Activated CD4-positive, alpha-beta T cell treated with anti-CD3 and anti-CD28 coated beads for 36 hours (primary cell): ENCODE results near the gene HIBADH. TPM values are rescaled to one million over a fixed set of nuclear protein-coding genes. Genes with fewer than 3 reads are reported as not detected.
"Not testable (repeated sequence)": the region's sequence is repeated elsewhere in the genome, so short reads cannot be mapped to it uniquely, and the experiment has no call there.

ENCODE experiments used
- ATAC-seq: fragments of 200-7000 bp; cut with Tn5 transposase; one replicate; pipeline ENCODE4 v1.10.0; 2021; ENCODE audit warnings: mild to moderate bottlenecking, moderate library complexity
- CTCF ChIA-PET: fragments of 350-600 bp; sonication (Branson Sonifier 250); formaldehyde crosslinking; loops from one replicate; lab custom pipeline; 2021; ENCODE audit warnings: antibody characterized with exemption; lab: Charles Lee
- POLR2A ChIA-PET: fragments of 350-600 bp; sonication (Branson Sonifier 250); formaldehyde crosslinking; loops from one replicate; lab custom pipeline; 2021; ENCODE audit warnings: antibody characterized with exemption, inconsistent platforms; lab: Charles Lee
- DNase-seq: peaks from one replicate; pipeline ENCODE4 v3.0.0-alpha.2; 2020
- H3K27ac Mint-ChIP-seq: one replicate; pipeline ENCODE4 v1.8.0; 2021; ENCODE audit warnings: mixed read lengths
- H3K27me3 Mint-ChIP-seq: one replicate; pipeline ENCODE4 v1.8.0; 2021; ENCODE audit warnings: mixed read lengths
- H3K36me3 Mint-ChIP-seq: one replicate; pipeline ENCODE4 v1.8.0; 2021; ENCODE audit warnings: low read depth, mixed read lengths
- H3K4me1 Mint-ChIP-seq: one replicate; pipeline ENCODE4 v1.8.0; 2021; ENCODE audit warnings: mixed read lengths
- H3K4me3 Mint-ChIP-seq: one replicate; pipeline ENCODE4 v1.8.0; 2021; ENCODE audit warnings: mild to moderate bottlenecking, moderate library complexity, mixed read lengths
- H3K9me3 Mint-ChIP-seq: one replicate; pipeline ENCODE4 v1.8.0; 2021; ENCODE audit warnings: low read depth, mixed read lengths
- intact Hi-C, 2 experiments: fragments of 100-400 bp; cut with DNase I in 1 of 2; cut with micrococcal nuclease in 1 of 2; formaldehyde crosslinking; loops; one replicate each; pipeline versions ENCODE4 v1.14.2 to v1.15.1; 2022 to 2024; cut with DNase I, micrococcal nuclease
- total RNA-seq, 2 experiments: library from RNA; stranded (reverse); gene quantifications; one replicate each; pipeline ENCODE4 v1.2.3, GENCODE V29; 2021

The HIBADH gene
- total RNA-seq, 2 experiments from 2014 or later = 20.3 to 20.5 TPM

DNA sequence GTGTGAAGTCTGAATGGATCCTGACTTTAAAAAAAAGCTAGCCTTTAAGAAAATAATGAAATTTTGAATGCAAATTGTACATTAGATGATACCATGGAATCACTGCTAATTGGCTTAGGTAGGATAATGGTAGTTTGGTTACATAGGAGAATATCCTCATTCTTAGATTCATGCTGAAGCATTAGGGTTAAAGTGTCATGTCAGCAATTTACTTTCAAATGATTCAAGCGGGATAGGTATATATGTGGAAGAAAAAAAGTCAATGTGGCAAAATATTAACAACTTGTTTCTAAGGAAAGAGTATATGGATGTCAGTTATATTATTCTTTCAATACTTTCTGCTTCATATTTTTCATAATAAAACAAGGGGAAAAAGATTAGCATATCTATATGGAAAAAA is 7.5 kb downstream of the HIBADH start:
- Mint-ChIP-seq H3K9me3 (no peaks in the 10 kb centered on the region), H3K27me3 (no peaks in the 10 kb centered on the region), H3K4me1 (no peaks in the 10 kb centered on the region), H3K36me3 (peaks cover 9% of the 10 kb centered on the region), H3K4me3 (no peak overlapping the region), H3K27ac (no peak overlapping the region)
- POLR2A ChIA-PET = no interaction called here
- no peak for DNase-seq
- no peak for ATAC-seq
- CTCF ChIA-PET = interaction anchor here (0.7 kb wide), 1 partner anchor 459 kb away, joined by 3 read pairs; no protein-coding TSS in a partner anchor
- intact Hi-C loops = no loop called here

DNA sequence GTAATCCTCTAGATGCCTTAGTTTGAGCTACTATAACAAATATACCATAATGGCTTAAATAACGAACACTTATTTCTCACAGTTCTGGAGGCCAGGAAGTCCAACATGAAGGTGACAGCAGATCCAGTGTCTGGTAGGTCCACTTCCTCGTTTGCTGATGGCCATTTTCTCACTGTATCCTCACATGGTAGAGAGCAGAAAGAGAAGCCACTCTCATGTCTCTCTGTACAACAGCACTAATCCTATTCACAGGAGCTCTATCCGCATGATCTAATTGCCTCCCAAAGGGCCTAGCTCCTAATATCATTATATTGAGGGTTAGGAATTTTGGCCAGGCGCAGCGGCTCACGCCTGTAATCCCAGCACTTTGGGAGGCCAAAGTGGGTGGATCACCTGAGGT is 10.2 kb downstream of the HIBADH start:
- ATAC-seq (no peak), DNase-seq (no peak)
- Mint-ChIP-seq H3K27me3 (no peaks in the 10 kb centered on the region), H3K4me1 (no peaks in the 10 kb centered on the region), H3K27ac (no peak overlapping the region), H3K4me3 (no peak overlapping the region), H3K36me3 (peaks cover 12% of the 10 kb centered on the region), H3K9me3 (no peaks in the 10 kb centered on the region)
- ChIA-PET POLR2A (no interaction called here), CTCF (no interaction called here)
- intact Hi-C loops = no loop called here

DNA sequence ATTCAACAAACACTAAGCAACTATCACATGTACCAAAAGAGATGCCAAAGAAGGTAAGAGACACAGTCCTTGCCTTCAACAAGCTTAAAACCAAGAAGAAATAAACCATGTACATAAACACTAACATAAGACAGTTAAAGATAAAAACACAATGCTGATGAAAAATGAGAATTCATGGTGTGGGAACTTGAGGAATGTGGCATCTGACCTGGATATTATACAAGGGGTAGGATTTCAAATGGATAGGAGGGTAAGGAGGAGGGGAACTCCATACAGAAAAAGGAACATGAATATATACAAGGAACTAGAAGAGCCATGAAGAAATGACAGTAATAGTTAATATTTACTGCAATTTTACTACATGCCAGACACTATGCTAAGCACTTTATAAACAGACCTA is 11.0 kb downstream of the HIBADH start:
- CTCF ChIA-PET = interaction anchor here (0.6 kb wide), 1 partner anchor 269 kb away, joined by 5 read pairs; no protein-coding TSS in a partner anchor
- H3K27ac Mint-ChIP-seq = no peak overlapping the region
- POLR2A ChIA-PET = no interaction called here
- H3K27me3 Mint-ChIP-seq = no peaks in the 10 kb centered on the region
- ATAC-seq (no peak), DNase-seq (no peak)
- H3K36me3 Mint-ChIP-seq = peaks cover 17% of the 10 kb centered on the region
- intact Hi-C loops = no loop called here
- H3K4me3 Mint-ChIP-seq = no peak overlapping the region
- no peaks in the 10 kb centered on the region for H3K4me1 Mint-ChIP-seq
- H3K9me3 Mint-ChIP-seq = no peaks in the 10 kb centered on the region

DNA sequence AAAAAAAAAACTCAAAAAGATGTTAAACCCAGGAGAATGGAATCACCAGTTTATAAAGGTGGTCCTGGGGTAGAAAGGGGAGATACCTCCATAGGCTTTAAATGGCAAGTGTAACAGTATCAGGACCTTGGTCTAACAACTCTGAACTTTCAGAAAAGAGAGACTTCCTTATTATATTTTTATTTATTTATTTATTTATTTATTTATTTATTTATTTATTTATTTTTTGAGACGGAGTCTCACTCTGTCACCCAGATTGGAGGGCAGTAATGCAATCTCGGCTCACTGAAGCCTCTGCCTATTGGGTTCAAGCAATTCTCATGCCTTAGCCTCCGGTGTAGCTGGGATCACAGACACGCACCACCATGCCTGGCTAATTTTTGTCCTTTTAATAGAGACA is 12.4 kb downstream of the HIBADH start:
- DNase-seq (no peak), ATAC-seq (no peak)
- no peak overlapping the region for H3K27ac Mint-ChIP-seq
- ChIA-PET CTCF (interaction anchor here (1.0 kb wide), 1 partner anchor 1804 kb away, joined by 3 read pairs; no protein-coding TSS in a partner anchor), POLR2A (no interaction called here)
- no peaks in the 10 kb centered on the region for H3K9me3 Mint-ChIP-seq
- H3K4me3 Mint-ChIP-seq = no peak overlapping the region
- intact Hi-C loops = no loop called here
- peaks cover 2% of the 10 kb centered on the region for H3K4me1 Mint-ChIP-seq
- no peaks in the 10 kb centered on the region for H3K27me3 Mint-ChIP-seq
- peaks cover 18% of the 10 kb centered on the region for H3K36me3 Mint-ChIP-seq

DNA sequence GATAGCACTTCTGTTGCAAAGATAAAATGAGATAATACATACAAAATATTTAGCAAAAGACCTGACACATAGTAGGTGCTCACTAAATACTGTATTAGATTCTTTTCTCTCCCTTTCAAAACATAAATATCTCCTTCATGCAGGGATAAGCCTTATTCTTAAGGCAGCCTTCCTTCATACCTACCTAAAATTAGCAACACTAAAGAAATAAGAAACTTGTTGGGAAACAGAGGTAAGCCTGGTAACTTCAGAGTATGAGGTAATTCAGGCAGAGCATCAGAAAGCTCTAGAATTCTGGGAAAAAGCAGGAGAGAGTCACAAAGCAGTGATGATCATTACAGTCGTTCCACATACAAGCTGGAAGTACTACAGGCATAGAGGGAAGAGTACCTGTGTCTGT is 15.2 kb downstream of the HIBADH start:
- CTCF ChIA-PET = no interaction called here
- H3K4me1 Mint-ChIP-seq = peaks cover 2% of the 10 kb centered on the region
- POLR2A ChIA-PET = no interaction called here
- H3K36me3 Mint-ChIP-seq = peaks cover 15% of the 10 kb centered on the region
- DNase-seq (no peak), ATAC-seq (no peak)
- no peak overlapping the region for H3K4me3 Mint-ChIP-seq
- no peaks in the 10 kb centered on the region for H3K27me3 Mint-ChIP-seq
- intact Hi-C loops = no loop called here
- H3K27ac Mint-ChIP-seq = no peak overlapping the region
- no peaks in the 10 kb centered on the region for H3K9me3 Mint-ChIP-seq

DNA sequence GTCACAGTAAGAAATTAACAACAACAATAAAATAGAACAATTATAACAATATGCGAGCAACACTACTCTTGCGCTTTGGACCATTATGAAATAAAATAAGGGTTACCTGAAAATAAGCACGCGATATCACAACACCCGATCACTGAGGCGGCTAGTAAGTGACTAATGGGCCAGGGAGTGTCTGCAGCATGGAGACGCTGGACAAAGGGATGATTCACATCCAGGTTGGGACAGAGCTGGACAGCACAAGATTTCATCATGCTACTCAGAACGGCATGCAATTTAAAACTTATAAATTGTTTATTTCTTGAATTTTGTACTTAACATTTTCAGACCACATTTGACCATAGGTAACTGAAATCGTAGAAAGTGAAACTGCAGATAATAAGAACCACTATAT is 15.6 kb downstream of the HIBADH start:
- ChIA-PET POLR2A (no interaction called here), CTCF (no interaction called here)
- no peak overlapping the region for H3K4me3 Mint-ChIP-seq
- DNase-seq (no peak), ATAC-seq (no peak)
- no peaks in the 10 kb centered on the region for H3K9me3 Mint-ChIP-seq
- no peaks in the 10 kb centered on the region for H3K27me3 Mint-ChIP-seq
- intact Hi-C loops = no loop called here
- H3K27ac Mint-ChIP-seq = no peak overlapping the region
- peaks cover 2% of the 10 kb centered on the region for H3K4me1 Mint-ChIP-seq
- peaks cover 15% of the 10 kb centered on the region for H3K36me3 Mint-ChIP-seq

DNA sequence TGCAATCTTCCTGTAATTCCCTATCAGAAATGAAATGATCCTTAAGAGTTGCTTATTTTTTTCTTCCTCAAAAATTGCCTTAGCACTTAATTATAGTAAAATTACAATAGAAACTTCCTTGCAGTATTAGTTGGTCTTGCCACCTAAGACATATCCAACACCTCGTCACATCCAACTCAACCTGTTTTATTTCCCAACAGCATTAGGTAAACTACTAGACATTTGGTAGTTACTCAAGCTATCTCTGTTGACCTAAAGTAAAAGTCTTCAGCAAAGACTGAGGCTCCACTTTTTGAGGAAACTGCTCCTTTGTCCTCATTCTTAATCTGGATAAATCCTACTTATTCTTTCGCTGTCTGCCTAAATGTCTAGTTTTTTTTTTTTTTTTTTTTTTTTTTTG is 20.4 kb downstream of the HIBADH start:
- Mint-ChIP-seq H3K27ac (no peak overlapping the region), H3K36me3 (peaks cover 16% of the 10 kb centered on the region), H3K4me3 (no peak overlapping the region), H3K27me3 (no peaks in the 10 kb centered on the region), H3K9me3 (no peaks in the 10 kb centered on the region), H3K4me1 (peaks cover 4% of the 10 kb centered on the region)
- POLR2A ChIA-PET = no interaction called here
- intact Hi-C loops = no loop called here
- DNase-seq = no peak
- CTCF ChIA-PET = no interaction called here
- no peak for ATAC-seq

DNA sequence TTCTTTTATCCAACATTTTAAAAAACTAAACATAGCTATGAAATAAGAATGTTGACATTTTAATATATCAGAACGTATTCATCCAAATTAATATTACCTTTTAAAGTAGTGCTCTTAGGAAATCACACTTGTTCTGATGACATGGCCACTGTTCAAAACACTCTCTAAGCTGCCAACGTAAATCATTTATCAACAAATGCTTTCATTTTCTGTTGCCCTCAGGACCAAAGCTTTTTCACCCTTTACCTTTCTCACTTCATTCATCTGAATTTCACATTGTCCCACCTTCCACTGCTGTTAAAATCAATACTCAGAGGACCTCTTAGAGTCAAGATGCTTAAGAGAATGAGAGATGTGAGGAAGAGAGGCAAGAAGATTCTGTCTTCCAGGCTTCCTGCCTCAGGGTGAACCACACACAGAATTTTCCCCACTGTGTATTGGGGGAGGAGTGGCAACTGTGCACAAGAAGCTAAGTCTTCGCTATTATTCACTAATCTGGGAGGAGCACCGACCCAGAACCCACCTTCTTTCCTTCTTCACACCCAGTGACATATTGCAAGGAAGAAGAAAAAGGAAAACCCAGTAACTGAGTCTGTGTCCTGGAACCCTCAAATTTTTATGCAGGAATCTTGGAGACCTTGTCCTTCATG is 21.0 kb downstream of the HIBADH start:
- H3K27ac Mint-ChIP-seq = no peak overlapping the region
- no peaks in the 10 kb centered on the region for H3K9me3 Mint-ChIP-seq
- H3K4me1 Mint-ChIP-seq = peaks cover 5% of the 10 kb centered on the region
- no peaks in the 10 kb centered on the region for H3K27me3 Mint-ChIP-seq
- peaks cover 13% of the 10 kb centered on the region for H3K36me3 Mint-ChIP-seq
- ChIA-PET POLR2A (no interaction called here), CTCF (no interaction called here)
- intact Hi-C loops = no loop called here
- ATAC-seq (no peak), DNase-seq (no peak)
- H3K4me3 Mint-ChIP-seq = no peak overlapping the region

DNA sequence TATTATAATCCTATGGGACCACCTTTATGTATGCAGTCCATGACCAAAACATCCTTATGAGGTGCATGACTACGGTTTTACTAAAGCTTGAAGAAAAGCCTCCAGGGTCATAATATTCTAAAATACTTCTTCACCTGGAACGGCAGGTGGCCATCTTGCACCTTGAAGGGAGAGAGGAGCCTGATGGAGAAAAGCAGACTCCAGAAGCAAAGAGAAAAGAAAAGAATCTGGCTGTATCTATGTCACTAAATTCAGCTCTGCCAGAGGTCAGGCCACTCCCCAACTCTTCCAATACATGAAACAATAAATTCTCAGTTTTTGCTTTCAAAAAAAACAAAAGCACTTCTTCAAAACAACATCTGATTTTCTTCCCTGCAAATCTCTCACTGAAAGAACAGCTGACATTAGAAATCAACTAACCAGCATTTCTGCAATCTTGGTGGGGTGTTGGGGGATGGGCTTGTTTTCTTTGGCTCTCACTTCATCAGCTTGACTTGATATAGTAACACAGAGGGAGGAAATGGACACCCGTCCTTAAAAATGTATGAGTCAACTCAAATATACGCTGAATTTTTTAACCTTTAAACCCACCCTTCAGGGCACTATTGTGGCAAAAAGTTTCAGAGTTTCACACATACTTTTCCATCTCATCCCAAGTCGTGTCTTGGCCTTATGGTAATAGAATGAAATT is 21.7 kb downstream of the HIBADH start:
- ChIA-PET POLR2A (no interaction called here), CTCF (no interaction called here)
- Mint-ChIP-seq H3K9me3 (no peaks in the 10 kb centered on the region), H3K4me3 (no peak overlapping the region), H3K27ac (no peak overlapping the region), H3K36me3 (peaks cover 13% of the 10 kb centered on the region), H3K4me1 (peaks cover 12% of the 10 kb centered on the region), H3K27me3 (no peaks in the 10 kb centered on the region)
- intact Hi-C loops = no loop called here
- DNase-seq = no peak
- ATAC-seq = no peak

DNA sequence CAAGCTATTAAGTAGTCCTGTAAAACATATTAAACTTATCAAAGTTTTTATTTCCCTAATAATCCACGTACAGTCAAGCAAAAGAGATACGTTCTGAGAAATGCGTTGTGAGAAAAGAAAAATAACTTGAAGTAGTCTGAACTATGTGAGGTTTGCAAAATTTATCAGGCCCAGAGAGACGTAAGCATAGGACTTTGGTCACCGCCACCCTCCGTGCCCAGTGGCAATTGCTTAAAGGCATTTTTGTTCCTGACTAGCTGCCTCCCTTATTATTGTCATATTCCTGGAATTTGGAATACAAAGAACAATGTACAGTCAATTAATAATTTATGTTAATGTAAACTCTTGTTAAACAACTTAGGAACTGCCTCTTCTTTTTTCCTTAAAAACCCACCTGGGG is 22.8 kb downstream of the HIBADH start:
- Mint-ChIP-seq H3K27me3 (no peaks in the 10 kb centered on the region), H3K27ac (no peak overlapping the region), H3K36me3 (peaks cover 15% of the 10 kb centered on the region), H3K4me1 (peaks cover 18% of the 10 kb centered on the region), H3K4me3 (no peak overlapping the region), H3K9me3 (no peaks in the 10 kb centered on the region)
- DNase-seq (no peak), ATAC-seq (no peak)
- ChIA-PET POLR2A (no interaction called here), CTCF (no interaction called here)
- intact Hi-C loops = no loop called here

DNA sequence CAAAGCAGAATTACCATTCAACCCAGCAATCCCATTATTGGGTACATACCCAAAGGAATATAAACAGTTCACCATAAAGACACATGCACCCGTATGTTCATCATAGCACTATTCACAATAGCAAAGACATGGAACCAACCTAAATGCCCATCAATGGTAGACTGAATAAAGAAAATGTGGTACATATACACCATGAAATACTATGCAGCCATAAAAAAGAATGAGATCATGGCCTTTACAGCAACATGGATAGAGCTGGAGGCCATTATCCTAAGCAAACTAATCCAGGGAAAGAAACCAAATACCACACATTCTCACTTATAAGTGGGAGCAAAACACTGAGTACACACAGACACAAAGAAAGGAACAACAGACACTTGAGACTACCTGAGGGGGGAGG is 23.6 kb downstream of the HIBADH start:
- H3K9me3 Mint-ChIP-seq, H3K27ac Mint-ChIP-seq, POLR2A ChIA-PET, H3K4me3 Mint-ChIP-seq, ATAC-seq, H3K27me3 Mint-ChIP-seq, DNase-seq, intact Hi-C loops: not testable (repeated sequence)
- peaks cover 18% of the 10 kb centered on the region for H3K4me1 Mint-ChIP-seq
- H3K36me3 Mint-ChIP-seq = peaks cover 16% of the 10 kb centered on the region
- CTCF ChIA-PET = interaction anchor here (1.0 kb wide), 1 partner anchor 10 kb away, joined by 3 read pairs; no protein-coding TSS in a partner anchor

DNA sequence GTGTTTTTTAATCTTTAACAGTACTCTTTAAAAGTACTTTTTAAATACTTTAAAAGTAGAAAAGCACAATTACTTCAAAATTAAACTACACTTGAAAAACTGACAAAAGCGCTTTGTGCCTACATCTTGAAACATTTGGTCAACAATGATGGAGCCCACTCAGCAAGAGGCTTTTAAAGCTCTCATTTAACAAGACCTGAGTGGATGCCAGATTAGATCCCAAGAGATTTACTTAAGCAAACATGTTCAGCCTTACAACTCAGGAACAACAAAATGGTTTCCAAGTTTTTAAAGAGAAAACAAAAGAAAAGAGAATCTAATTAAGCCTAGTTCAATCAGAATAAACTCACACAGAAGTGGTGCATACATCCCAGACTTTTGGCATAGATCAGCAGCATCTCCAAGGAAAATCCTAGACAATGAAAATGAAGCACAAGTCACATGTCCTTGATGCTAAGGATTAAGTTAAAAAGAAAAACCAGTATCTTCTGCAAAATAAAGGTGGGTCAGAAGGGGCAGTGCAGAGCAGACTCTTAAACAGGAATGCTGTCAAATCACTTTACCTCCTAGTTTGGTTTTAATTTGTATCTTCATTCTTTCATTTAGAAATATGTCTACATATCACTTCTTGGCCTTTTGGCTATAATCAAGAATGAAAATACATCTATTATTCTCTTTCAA is 26.2 kb downstream of the HIBADH start:
- no peak overlapping the region for H3K27ac Mint-ChIP-seq
- CTCF ChIA-PET = no interaction called here

More for the DNA sequence above, 26.2 kb downstream of the HIBADH start:
- Mint-ChIP-seq H3K4me1 (peaks cover 16% of the 10 kb centered on the region), H3K36me3 (peaks cover 16% of the 10 kb centered on the region), H3K4me3 (no peak overlapping the region), H3K9me3 (no peaks in the 10 kb centered on the region), H3K27me3 (no peaks in the 10 kb centered on the region)
- intact Hi-C loops = no loop called here
- ATAC-seq = no peak
- POLR2A ChIA-PET = no interaction called here
- no peak for DNase-seq
